ENCODE measurements around the gene SNAP25.

SNAP25 gene

GRCh38 chr20:10321138-10321717 is 102.6 kb downstream of the SNAP25 start:
- no peak for TF ChIP-seq CTCF (IDR thresholded peaks at IDR 0.05; ENCODE audit: low read depth, low read length)
- DNase-seq (ENCODE audit: extremely low read depth, low read depth), result no peak

GRCh38 chr20:10322073-10323012 is 103.7 kb downstream of the SNAP25 start:
- no peak for DNase-seq (ENCODE audit: extremely low read depth, low read depth)
- TF ChIP-seq CTCF (IDR thresholded peaks at IDR 0.05; ENCODE audit: low read depth, low read length), result no peak

GRCh38 chr20:10323729-10324128 is 105.1 kb downstream of the SNAP25 start:
- no peak for TF ChIP-seq CTCF (IDR thresholded peaks at IDR 0.05; ENCODE audit: low read depth, low read length)
- DNase-seq (ENCODE audit: extremely low read depth, low read depth), result no peak

- no peak for DNase-seq (ENCODE audit: extremely low read depth, low read depth)
- no peak for TF ChIP-seq CTCF (IDR thresholded peaks at IDR 0.05; ENCODE audit: low read depth, low read length)
Measured at GRCh38 chr20:10324198-10324847, 105.7 kb downstream of the SNAP25 start.

- no peak for DNase-seq (ENCODE audit: extremely low read depth, low read depth)
- TF ChIP-seq CTCF (IDR thresholded peaks at IDR 0.05; ENCODE audit: low read depth, low read length), result no peak
Measured at GRCh38 chr20:10328897-10329255, 110.2 kb downstream of the SNAP25 start.

- no peak for DNase-seq (ENCODE audit: extremely low read depth, low read depth)
- TF ChIP-seq CTCF (IDR thresholded peaks at IDR 0.05; ENCODE audit: low read depth, low read length), result no peak
Measured at GRCh38 chr20:10329387-10330005, 110.9 kb downstream of the SNAP25 start.
